Caco-2 (cell line): ENCODE measurements around the gene ELP4. TPM values are rescaled to one million over a fixed set of nuclear protein-coding genes. Genes with fewer than 3 reads are reported as not detected.

ENCODE experiments used
- BruUV-seq: library from RNA; stranded (reverse); fragments of 400-500 nt; replicated peaks from 2 replicates; lab custom pipeline; 2021; lab: Mats Ljungman, UMichigan
- CTCF ChIA-PET: fragments of 300-600 bp; sonication (Branson Sonifier 250); formaldehyde crosslinking; loops from one replicate; lab custom pipeline; 2022; ENCODE audit warnings: antibody characterized with exemption; lab: Charles Lee
- POLR2A ChIA-PET: fragments of 300-600 bp; sonication (Branson Sonifier 250); formaldehyde crosslinking; loops from one replicate; lab custom pipeline; 2022; ENCODE audit warnings: antibody characterized with exemption; lab: Charles Lee
- DNase-seq, 2 experiments: peaks; one replicate each; pipeline versions ENCODE4 v3.0.0 to v3.0.0-alpha.2; 2020 to 2022
- H3K27me3 ChIP-seq: replicated peaks from 2 replicates; pipeline ENCODE4 v1.6.0; 2011; ENCODE audit warnings: low read length; ENCODE audit not compliant: control insufficient read depth, insufficient read depth
- H3K36me3 ChIP-seq: 2 replicates; pipeline ENCODE4 v1.5.1; 2011; ENCODE audit warnings: low read length; ENCODE audit not compliant: control insufficient read depth, insufficient read depth
- H3K4me1 ChIP-seq: fragments of 250-450 bp; sonication (Bioruptor Pico); 2 replicates; pipeline ENCODE4 v1.5.1; 2020; ENCODE audit warnings: mild to moderate bottlenecking
- H3K4me3 ChIP-seq: 2 replicates; pipeline ENCODE4 v1.5.1; 2011; ENCODE audit warnings: low read depth, mild to moderate bottlenecking, control low read depth, low read length
- H3K9me3 ChIP-seq: fragments of 250-450 bp; sonication (Bioruptor Pico); 2 replicates; pipeline ENCODE4 v1.5.1; 2020; ENCODE audit warnings: mild to moderate bottlenecking, moderate library complexity
- H3K27ac Mint-ChIP-seq: one replicate; pipeline ENCODE4 v1.8.0; 2022; ENCODE audit warnings: mixed read lengths; ENCODE audit not compliant: unreplicated experiment
- H3K27me3 Mint-ChIP-seq: one replicate; pipeline ENCODE4 v1.8.0; 2022; ENCODE audit warnings: mixed read lengths; ENCODE audit not compliant: insufficient read depth, unreplicated experiment
- H3K36me3 Mint-ChIP-seq: one replicate; pipeline ENCODE4 v1.8.0; 2022; ENCODE audit warnings: mild to moderate bottlenecking, mixed read lengths; ENCODE audit not compliant: insufficient read depth, unreplicated experiment
- H3K4me1 Mint-ChIP-seq: one replicate; pipeline ENCODE4 v1.8.0; 2022; ENCODE audit warnings: low read depth, mixed read lengths; ENCODE audit not compliant: unreplicated experiment
- H3K4me3 Mint-ChIP-seq: one replicate; pipeline ENCODE4 v1.8.0; 2022; ENCODE audit warnings: mild to moderate bottlenecking, moderate library complexity, mixed read lengths; ENCODE audit not compliant: unreplicated experiment
- H3K9me3 Mint-ChIP-seq: one replicate; pipeline ENCODE4 v1.8.0; 2022; ENCODE audit warnings: mixed read lengths; ENCODE audit not compliant: unreplicated experiment
- intact Hi-C: fragments of 100-400 bp; cut with micrococcal nuclease; formaldehyde crosslinking; loops from one replicate; pipeline ENCODE4 v1.10.0; 2022; ENCODE audit not compliant: unreplicated experiment
- total RNA-seq: library from RNA; stranded (reverse); gene quantifications from 2 replicates; pipeline ENCODE4 v1.2.3, GENCODE V29; 2022
- TF ChIP-seq, protein P1 (sequence below), 2 experiments: fragments of 200-600 bp in 1 of 2; IDR thresholded peaks; 1 replicate in 1 of 2; 2 replicates in 1 of 2; pipeline versions ENCODE4 v1.5.1 to v1.8.0; 2011 to 2022; ENCODE audit warnings: antibody characterized with exemption in 1 of 2, control low read depth in 1 of 2, inconsistent platforms in 1 of 2, low read depth in 1 of 2, low read length in 1 of 2, mild to moderate bottlenecking in 1 of 2, moderate library complexity in 1 of 2; ENCODE audit not compliant: insufficient read depth in 1 of 2, severe bottlenecking in 1 of 2, unreplicated experiment in 1 of 2

ELP4 gene
- total RNA-seq, 1 experiment from 2014 or later, result 18.8 TPM

DNA sequence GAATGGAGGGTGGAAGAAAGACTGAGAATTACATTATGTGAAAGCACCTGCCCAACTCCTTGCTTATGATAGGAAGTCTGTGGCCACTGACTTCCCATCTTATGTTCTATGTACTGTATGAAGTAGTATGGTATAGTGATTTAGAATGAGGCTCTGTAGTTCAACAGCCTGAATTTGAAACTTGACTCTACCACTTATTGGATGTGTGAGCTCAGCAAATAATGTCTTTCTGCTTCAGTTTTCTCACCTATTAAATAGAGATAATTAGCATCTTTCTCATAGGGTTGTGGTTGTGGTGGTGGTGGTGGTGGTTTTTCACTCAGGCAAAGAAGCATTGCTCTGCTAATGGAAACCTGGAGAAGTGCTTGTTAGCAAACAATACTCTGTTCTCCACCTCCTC is 180.0 kb downstream of the ELP4 start:
- Mint-ChIP-seq H3K36me3 (no peaks in the 10 kb centered on the region), H3K9me3 (no peaks in the 10 kb centered on the region), H3K27me3 (no peaks in the 10 kb centered on the region), H3K27ac (no peak overlapping the region), H3K4me3 (no peak overlapping the region), H3K4me1 (no peaks in the 10 kb centered on the region)
- intact Hi-C loops, result no loop called here
- Histone ChIP-seq H3K4me3 (no peak overlapping the region), H3K36me3 (no peaks in the 10 kb centered on the region), H3K27me3 (no peaks in the 10 kb centered on the region), H3K9me3 (no peaks in the 10 kb centered on the region), H3K4me1 (peaks cover 4% of the 10 kb centered on the region; the same call in 1 of the 2 replicates)
- DNase-seq, result no peak
- POLR2A ChIA-PET, result no interaction called here
- no TSS peak for BruUV-seq
- CTCF ChIA-PET, result no interaction called here
- TF ChIP-seq, protein P1, sequence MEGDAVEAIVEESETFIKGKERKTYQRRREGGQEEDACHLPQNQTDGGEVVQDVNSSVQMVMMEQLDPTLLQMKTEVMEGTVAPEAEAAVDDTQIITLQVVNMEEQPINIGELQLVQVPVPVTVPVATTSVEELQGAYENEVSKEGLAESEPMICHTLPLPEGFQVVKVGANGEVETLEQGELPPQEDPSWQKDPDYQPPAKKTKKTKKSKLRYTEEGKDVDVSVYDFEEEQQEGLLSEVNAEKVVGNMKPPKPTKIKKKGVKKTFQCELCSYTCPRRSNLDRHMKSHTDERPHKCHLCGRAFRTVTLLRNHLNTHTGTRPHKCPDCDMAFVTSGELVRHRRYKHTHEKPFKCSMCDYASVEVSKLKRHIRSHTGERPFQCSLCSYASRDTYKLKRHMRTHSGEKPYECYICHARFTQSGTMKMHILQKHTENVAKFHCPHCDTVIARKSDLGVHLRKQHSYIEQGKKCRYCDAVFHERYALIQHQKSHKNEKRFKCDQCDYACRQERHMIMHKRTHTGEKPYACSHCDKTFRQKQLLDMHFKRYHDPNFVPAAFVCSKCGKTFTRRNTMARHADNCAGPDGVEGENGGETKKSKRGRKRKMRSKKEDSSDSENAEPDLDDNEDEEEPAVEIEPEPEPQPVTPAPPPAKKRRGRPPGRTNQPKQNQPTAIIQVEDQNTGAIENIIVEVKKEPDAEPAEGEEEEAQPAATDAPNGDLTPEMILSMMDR (IDR thresholded peaks at IDR 0.05; ENCODE audit: insufficient read depth in 1 of 2, low read depth in 1 of 2, low read length in 1 of 2, severe bottlenecking in 1 of 2, unreplicated experiment in 1 of 2), result no peak

DNA sequence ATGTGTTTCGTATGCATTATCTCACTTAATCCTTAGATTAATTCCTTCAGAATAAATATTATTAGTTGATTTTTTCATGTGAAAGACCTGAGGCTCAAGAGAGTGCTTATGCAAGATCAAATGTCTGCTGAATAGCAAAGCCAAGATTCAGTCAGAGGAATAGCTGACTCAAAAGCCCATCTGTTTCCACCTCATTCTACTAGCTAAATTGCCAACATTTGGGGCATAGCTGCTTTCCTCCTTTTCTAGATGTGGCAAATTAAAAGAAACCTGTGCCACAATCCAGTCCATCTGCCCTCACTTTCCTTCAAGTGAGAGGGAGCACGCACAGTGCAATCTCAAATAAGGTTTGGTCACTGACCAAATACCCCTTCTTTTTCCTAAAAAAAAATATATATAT is 180.5 kb downstream of the ELP4 start:
- ChIA-PET CTCF (no interaction called here), POLR2A (no interaction called here)
- no peak overlapping the region for H3K4me3 ChIP-seq
- no TSS peak for BruUV-seq
- H3K36me3 Mint-ChIP-seq, result no peaks in the 10 kb centered on the region
- TF ChIP-seq, protein P1 (IDR thresholded peaks at IDR 0.05; ENCODE audit: insufficient read depth in 1 of 2, low read depth in 1 of 2, low read length in 1 of 2, severe bottlenecking in 1 of 2, unreplicated experiment in 1 of 2), result no peak
- no peaks in the 10 kb centered on the region for H3K27me3 Mint-ChIP-seq
- no peak overlapping the region for H3K27ac Mint-ChIP-seq
- no peaks in the 10 kb centered on the region for H3K4me1 ChIP-seq
- no peak overlapping the region for H3K4me3 Mint-ChIP-seq
- no peaks in the 10 kb centered on the region for H3K4me1 Mint-ChIP-seq
- intact Hi-C loops, result no loop called here
- H3K27me3 ChIP-seq, result no peaks in the 10 kb centered on the region
- H3K36me3 ChIP-seq, result no peaks in the 10 kb centered on the region
- no peaks in the 10 kb centered on the region for H3K9me3 Mint-ChIP-seq
- no peaks in the 10 kb centered on the region for H3K9me3 ChIP-seq
- no peak for DNase-seq

GRCh38 chr11:31690516-31690915 is 180.9 kb downstream of the ELP4 start:
- BruUV-seq, result no TSS peak
- TF ChIP-seq, protein P1 (IDR thresholded peaks at IDR 0.05; ENCODE audit: insufficient read depth in 1 of 2, low read depth in 1 of 2, low read length in 1 of 2, severe bottlenecking in 1 of 2, unreplicated experiment in 1 of 2), result no peak
- Histone ChIP-seq H3K4me1 (no peaks in the 10 kb centered on the region), H3K4me3 (no peak overlapping the region), H3K9me3 (no peaks in the 10 kb centered on the region), H3K27me3 (no peaks in the 10 kb centered on the region), H3K36me3 (no peaks in the 10 kb centered on the region)
- POLR2A ChIA-PET, result no interaction called here
- no peaks in the 10 kb centered on the region for H3K36me3 Mint-ChIP-seq
- H3K27me3 Mint-ChIP-seq, result no peaks in the 10 kb centered on the region
- no peak overlapping the region for H3K27ac Mint-ChIP-seq
- DNase-seq, result no peak
- H3K4me3 Mint-ChIP-seq, result no peak overlapping the region
- intact Hi-C loops, result no loop called here
- CTCF ChIA-PET, result no interaction called here
- no peaks in the 10 kb centered on the region for H3K4me1 Mint-ChIP-seq
- H3K9me3 Mint-ChIP-seq, result no peaks in the 10 kb centered on the region
